ENCODE data around the gene KERA.
A peak's percentile ranks its signal among the peaks of the same experiment; 100 is the strongest.

Gene KERA

DNA sequence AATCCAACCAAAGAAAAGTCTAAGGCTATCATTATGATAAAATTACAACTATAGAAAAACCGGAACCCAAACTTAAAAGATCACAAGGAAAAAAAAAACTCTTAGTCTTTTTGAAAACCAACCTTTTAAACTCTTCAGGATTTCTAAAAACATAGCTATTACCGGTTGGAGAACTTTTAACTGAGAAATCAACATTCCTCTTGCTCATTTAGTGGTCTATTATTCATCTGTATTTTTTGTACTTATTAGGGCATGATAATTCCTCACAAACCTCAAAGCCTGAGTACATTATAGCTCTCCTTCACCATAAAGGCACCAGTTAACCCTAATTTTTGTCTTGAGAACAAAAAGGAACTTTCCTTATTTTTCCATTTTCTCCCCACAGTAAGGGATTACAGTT lies 43.1 kb upstream of the KERA start:
- TF ChIP-seq, protein P1, sequence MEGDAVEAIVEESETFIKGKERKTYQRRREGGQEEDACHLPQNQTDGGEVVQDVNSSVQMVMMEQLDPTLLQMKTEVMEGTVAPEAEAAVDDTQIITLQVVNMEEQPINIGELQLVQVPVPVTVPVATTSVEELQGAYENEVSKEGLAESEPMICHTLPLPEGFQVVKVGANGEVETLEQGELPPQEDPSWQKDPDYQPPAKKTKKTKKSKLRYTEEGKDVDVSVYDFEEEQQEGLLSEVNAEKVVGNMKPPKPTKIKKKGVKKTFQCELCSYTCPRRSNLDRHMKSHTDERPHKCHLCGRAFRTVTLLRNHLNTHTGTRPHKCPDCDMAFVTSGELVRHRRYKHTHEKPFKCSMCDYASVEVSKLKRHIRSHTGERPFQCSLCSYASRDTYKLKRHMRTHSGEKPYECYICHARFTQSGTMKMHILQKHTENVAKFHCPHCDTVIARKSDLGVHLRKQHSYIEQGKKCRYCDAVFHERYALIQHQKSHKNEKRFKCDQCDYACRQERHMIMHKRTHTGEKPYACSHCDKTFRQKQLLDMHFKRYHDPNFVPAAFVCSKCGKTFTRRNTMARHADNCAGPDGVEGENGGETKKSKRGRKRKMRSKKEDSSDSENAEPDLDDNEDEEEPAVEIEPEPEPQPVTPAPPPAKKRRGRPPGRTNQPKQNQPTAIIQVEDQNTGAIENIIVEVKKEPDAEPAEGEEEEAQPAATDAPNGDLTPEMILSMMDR (IDR thresholded peaks at IDR 0.05; ENCODE audit: low read depth, low read length), result no peak

DNA sequence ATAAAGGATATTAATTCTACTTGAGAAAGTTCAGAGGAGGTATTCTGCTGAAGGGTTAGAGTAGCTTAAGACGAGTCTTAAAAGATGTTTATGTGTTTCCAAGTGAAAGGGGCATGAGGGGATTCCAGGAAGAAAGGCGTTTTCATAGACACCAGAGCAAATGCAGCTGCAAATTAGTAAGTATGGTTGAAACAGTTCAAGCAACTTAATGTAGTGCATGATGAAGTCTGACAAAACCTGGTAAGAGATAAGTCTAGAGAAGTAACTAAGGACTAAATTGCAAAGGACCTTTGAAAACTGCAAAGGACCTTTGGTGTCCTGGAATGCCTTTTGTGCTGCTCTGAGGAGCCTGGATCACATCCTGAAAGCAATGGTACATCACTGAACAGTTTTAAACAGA lies 42.0 kb upstream of the KERA start:
- H3K4me3 ChIP-seq (ENCODE audit: low read depth, low read length), result no peak overlapping the region
- TF ChIP-seq, protein P1 (IDR thresholded peaks at IDR 0.05; ENCODE audit: low read depth, low read length), result no peak

More for the DNA sequence above, 43.1 kb upstream of the KERA start:
- no peak overlapping the region for H3K4me3 ChIP-seq (ENCODE audit: low read depth, low read length)

DNA sequence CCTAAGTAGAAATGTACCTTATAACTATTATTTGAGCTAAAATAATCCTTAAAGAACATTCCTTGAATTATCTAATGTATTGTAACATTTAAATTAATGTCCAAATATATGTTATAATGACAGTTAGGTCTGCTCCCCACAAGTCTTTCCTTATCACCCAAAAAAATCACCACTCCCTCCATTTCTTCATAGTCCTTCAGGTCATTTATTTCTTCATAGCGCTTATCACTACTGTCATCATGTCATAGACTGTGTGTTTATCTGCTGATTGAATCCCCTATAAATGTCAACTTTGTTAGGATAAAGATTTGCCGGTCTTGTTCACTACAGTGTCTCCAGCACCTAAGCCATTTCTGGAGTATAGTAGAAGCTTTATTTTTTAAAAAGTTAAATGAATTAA lies 41.5 kb upstream of the KERA start:
- TF ChIP-seq, protein P1 (IDR thresholded peaks at IDR 0.05; ENCODE audit: low read depth, low read length), result no peak
- no peak overlapping the region for H3K4me3 ChIP-seq (ENCODE audit: low read depth, low read length)

DNA sequence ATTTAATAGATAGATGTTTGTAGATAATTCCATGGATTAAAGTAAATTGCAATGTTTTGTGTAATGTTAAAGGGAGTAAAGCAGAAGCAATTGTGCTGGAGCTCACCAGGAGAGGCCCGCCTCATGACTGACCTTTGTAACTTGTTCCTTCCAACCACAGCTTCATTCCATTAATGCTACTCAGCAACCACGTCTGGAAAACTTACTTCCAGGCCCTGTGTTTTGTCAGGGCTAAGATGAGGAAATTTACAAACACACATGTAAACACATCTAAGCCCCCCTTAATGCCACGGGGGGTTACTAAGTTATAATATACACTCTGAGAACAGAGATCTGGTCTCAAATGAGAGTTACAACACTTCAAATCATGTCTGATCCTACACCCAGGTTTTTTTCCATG lies 41.1 kb upstream of the KERA start:
- H3K4me3 ChIP-seq (ENCODE audit: low read depth, low read length), result no peak overlapping the region
- TF ChIP-seq, protein P1 (IDR thresholded peaks at IDR 0.05; ENCODE audit: low read depth, low read length), result no peak

DNA sequence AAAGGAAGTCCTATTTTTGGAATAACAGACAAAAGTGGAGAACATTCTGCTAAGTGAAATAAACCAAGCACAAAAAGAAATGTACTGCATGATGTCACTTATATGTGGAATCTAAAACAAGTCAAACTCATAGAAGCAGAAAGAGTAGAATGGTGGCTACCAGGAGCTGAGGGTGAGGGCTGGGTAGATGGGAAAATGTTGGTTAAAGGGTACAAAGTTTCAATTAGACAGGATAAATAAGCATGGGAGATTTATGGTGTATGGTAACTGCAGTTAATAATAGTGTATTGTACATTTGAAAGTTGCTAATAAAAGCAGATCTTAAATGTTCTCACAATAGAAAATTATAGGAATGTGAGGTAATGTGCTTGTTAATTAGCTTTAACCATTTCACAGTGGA lies 40.6 kb upstream of the KERA start:
- H3K4me3 ChIP-seq (ENCODE audit: low read depth, low read length), result no peak overlapping the region
- TF ChIP-seq, protein P1 (IDR thresholded peaks at IDR 0.05; ENCODE audit: low read depth, low read length), result no peak

DNA sequence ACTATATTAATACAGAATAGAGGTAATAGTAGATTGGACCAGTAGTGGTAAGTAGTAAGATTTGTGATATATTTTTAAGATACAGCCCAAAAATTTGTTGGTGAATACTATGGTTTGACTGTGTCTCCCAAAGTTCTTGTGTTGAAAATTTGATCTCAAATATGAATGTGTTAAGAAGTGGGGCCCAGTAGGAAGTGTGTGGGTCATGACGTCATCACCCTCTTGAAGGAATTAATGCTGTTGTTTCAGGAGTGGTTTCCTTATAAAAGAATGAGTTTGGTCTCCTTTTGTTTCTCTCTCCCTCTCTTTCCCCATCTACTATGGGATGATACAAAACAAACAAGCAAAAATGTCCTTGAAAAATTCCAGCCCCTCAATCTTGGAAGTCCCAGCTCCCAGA lies 37.1 kb upstream of the KERA start:
- H3K4me3 ChIP-seq (ENCODE audit: low read depth, low read length), result no peak overlapping the region
- TF ChIP-seq, protein P1 (IDR thresholded peaks at IDR 0.05; ENCODE audit: low read depth, low read length), result no peak

DNA sequence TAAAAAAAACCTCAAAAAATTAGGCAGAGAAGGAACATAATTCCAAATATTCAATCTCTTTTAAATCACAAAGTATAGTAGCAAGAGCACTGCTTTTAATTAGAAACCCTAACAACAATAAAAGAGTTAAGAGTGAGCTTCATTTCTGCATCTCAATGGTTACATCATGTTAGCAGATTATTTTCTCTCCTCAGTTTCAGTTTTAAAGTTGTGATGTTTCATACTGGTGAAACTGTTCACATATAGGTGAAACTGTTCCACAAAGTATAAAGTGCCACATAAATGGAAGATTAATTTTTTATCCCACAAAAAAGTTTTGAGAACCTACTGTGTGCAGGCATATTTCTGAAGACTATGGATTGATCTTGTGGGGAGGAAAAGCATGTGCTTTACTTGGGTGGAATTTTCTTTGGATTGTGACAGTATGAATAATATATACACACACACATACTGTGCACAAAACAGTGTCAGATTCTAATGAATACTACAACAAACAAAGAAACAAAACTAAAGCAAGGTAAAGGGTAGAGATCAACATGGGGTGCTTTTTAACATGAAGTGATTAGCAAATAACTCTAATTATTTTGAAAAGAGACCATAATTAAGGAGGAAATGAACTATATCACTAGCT lies 36.3 kb upstream of the KERA start:
- TF ChIP-seq, protein P1 (IDR thresholded peaks at IDR 0.05; ENCODE audit: low read depth, low read length), result no peak
- peak overlapping the region; percentile 16; the same call in 1 of the 2 replicates for H3K4me3 ChIP-seq (ENCODE audit: low read depth, low read length)

Data from WI38 (cell line).